T-cell (primary cell): ENCODE measurements around the gene DNAH6. TPM values are rescaled to one million over a fixed set of nuclear protein-coding genes. Genes with fewer than 3 reads are reported as not detected.

Source experiments
- ATAC-seq, 4 experiments: fragments of 200-7000 bp in 3 of 4; fragments of 150-1000 bp in 1 of 4; cut with Tn5 transposase; replicated peaks in 1 of 4; 1 replicate in 3 of 4; 2 replicates in 1 of 4; pipeline ENCODE4 v1.10.0; 2021; ENCODE audit warnings: moderate library complexity in 3 of 4, mild to moderate bottlenecking in 2 of 4, moderate number of reproducible peaks in 1 of 4
- CTCF ChIA-PET, 2 donors: fragments of 300-600 bp; sonication (Branson Sonifier 250); formaldehyde crosslinking; loops; one replicate each; lab custom pipeline; 2022; ENCODE audit warnings: antibody characterized with exemption in 2 of 2; lab: Charles Lee
- POLR2A ChIA-PET, 2 donors: fragments of 300-600 bp; sonication (Branson Sonifier 250); formaldehyde crosslinking; loops; one replicate each; lab custom pipeline; 2022; ENCODE audit warnings: antibody characterized with exemption in 2 of 2; lab: Charles Lee
- DNase-seq, 35 experiments: peaks; one replicate each; pipeline versions ENCODE4 v3.0.0 to v3.0.0-alpha.2; 2013 to 2023
- H3K27ac ChIP-seq: one replicate; pipeline ENCODE4 v1.5.1; 2013; ENCODE audit warnings: low read length
- H3K27me3 ChIP-seq, 2 experiments: replicated peaks in 1 of 2; 1 replicate in 1 of 2; 2 replicates in 1 of 2; pipeline versions ENCODE4 v1.6.1 to v1.7.0; 2013; ENCODE audit warnings: low read length in 1 of 2, mixed read lengths in 1 of 2; ENCODE audit not compliant: control insufficient read depth in 2 of 2, insufficient read depth in 2 of 2; ENCODE audit errors: extremely low read depth in 1 of 2
- H3K36me3 ChIP-seq, 2 donors: 1 replicate in 1 of 2; 2 replicates in 1 of 2; pipeline versions ENCODE4 v1.6.1 to v1.7.0; 2013; ENCODE audit warnings: low read length in 1 of 2; ENCODE audit not compliant: control insufficient read depth in 2 of 2, insufficient read depth in 1 of 2; ENCODE audit errors: extremely low read depth in 1 of 2
- H3K4me1 ChIP-seq, 2 experiments: 1 replicate in 1 of 2; 2 replicates in 1 of 2; pipeline versions ENCODE4 v1.6.1 to v1.7.0; 2013; ENCODE audit warnings: low read length in 2 of 2, mixed read lengths in 1 of 2; ENCODE audit not compliant: insufficient read depth in 2 of 2, control insufficient read depth in 1 of 2; ENCODE audit errors: extremely low read depth in 1 of 2
- H3K4me3 ChIP-seq, 2 donors: 1 replicate in 1 of 2; 2 replicates in 1 of 2; pipeline versions ENCODE4 v1.5.1 to v1.7.0; 2013; ENCODE audit warnings: mild to moderate bottlenecking in 2 of 2, low read length in 1 of 2, moderate library complexity in 1 of 2; ENCODE audit not compliant: control insufficient read depth in 1 of 2; ENCODE audit errors: extremely low read depth in 1 of 2
- H3K9me3 ChIP-seq: 2 replicates; pipeline ENCODE4 v1.7.0; 2013
- H3K27ac Mint-ChIP-seq, 2 donors: one replicate each; pipeline ENCODE4 v1.8.0; 2020 to 2021; ENCODE audit warnings: mild to moderate bottlenecking in 2 of 2, mixed read lengths in 2 of 2
- H3K27me3 Mint-ChIP-seq, 2 donors: one replicate each; pipeline ENCODE4 v1.8.0; 2021 to 2022; ENCODE audit warnings: mixed read lengths in 2 of 2
- H3K36me3 Mint-ChIP-seq: one replicate; pipeline ENCODE4 v1.8.0; 2021; ENCODE audit warnings: mixed read lengths
- H3K4me1 Mint-ChIP-seq, 3 donors: one replicate each; pipeline ENCODE4 v1.8.0; 2020 to 2022; ENCODE audit warnings: mixed read lengths in 3 of 3, mild to moderate bottlenecking in 1 of 3
- H3K4me3 Mint-ChIP-seq, 3 donors: one replicate each; pipeline ENCODE4 v1.8.0; 2020 to 2022; ENCODE audit warnings: mild to moderate bottlenecking in 3 of 3, mixed read lengths in 3 of 3, moderate library complexity in 3 of 3
- H3K9me3 Mint-ChIP-seq, 3 donors: one replicate each; pipeline ENCODE4 v1.8.0; 2020 to 2022; ENCODE audit warnings: mixed read lengths in 3 of 3
- WGBS: methylation state at CpG from one replicate; pipeline ENCODE4 v1.1.5; 2013; ENCODE audit warnings: missing lambda C conversion rate; ENCODE audit not compliant: insufficient coverage; 5-methylcytosine and 5-hydroxymethylcytosine counted together
- total RNA-seq, 35 experiments: library from RNA in 6 of 35; stranded (reverse) in 6 of 35; fragments of 120-200 nt in 1 of 35; gene quantifications; one replicate each; pipeline versions ENCODE4 v1.2.1 to v1.2.4 and lab custom pipeline; 2013 to 2026

Gene DNAH6
- total RNA-seq, 5 donors from 2014 or later (not counting 1 experiment from before 2014, with no cell fraction given): 0.44 to 2.0 (median 1.2) TPM

GRCh38 chr2:84830758-84831500 is 314.6 kb downstream of the DNAH6 start:
- POLR2A ChIA-PET: no interaction called here
- H3K27me3 ChIP-seq: no peaks in the 10 kb centered on the region
- ATAC-seq (no peak), DNase-seq (no peak)
- Mint-ChIP-seq H3K9me3 (peaks cover 0 to 7% (median 2%) of the 10 kb centered on the region in 3 donors), H3K27me3 (no peaks in the 10 kb centered on the region), H3K27ac (no peak overlapping the region), H3K4me3 (no peak overlapping the region), H3K4me1 (peaks cover 12 to 30% (median 18%) of the 10 kb centered on the region in 3 donors), H3K36me3 (peaks cover 17% of the 10 kb centered on the region)
- WGBS: 82% methylated on average over 8 of the region's 10 CpGs
- H3K9me3 ChIP-seq: peaks cover under 1% of the 10 kb centered on the region
- H3K27ac ChIP-seq: peak overlapping the region; percentile 30
- CTCF ChIA-PET: interaction anchor here in 1 of 2 donors (0.6 kb wide), 1 partner anchor 32 kb away, joined by 5 read pairs; no protein-coding TSS in a partner anchor
- H3K4me3 ChIP-seq: no peak overlapping the region
- H3K4me1 ChIP-seq: peaks cover 60 to 71% of the 10 kb centered on the region in 2 experiments
- H3K36me3 ChIP-seq: peaks cover 0 to 13% of the 10 kb centered on the region in 2 donors

- Histone ChIP-seq H3K4me1 (peaks cover 57 to 67% of the 10 kb centered on the region in 2 experiments), H3K27ac (peak overlapping the region; percentile 77), H3K27me3 (no peaks in the 10 kb centered on the region), H3K36me3 (peaks cover 0 to 21% of the 10 kb centered on the region in 2 donors), H3K9me3 (peaks cover 2% of the 10 kb centered on the region), H3K4me3 (peak overlapping the region; percentile 23 to 25)
- Mint-ChIP-seq H3K4me1 (peaks cover 26 to 44% (median 36%) of the 10 kb centered on the region in 3 donors), H3K27ac (no peak overlapping the region), H3K36me3 (peaks cover 29% of the 10 kb centered on the region), H3K27me3 (no peaks in the 10 kb centered on the region), H3K4me3 (peak overlapping the region in 2 of 3 donors; percentile 73), H3K9me3 (peaks cover 4 to 18% (median 7%) of the 10 kb centered on the region in 3 donors)
- ChIA-PET CTCF (interaction anchor here in 1 of 2 donors (1.0 kb wide), 1 partner anchor 50 kb away, joined by 3 read pairs; no protein-coding TSS in a partner anchor), POLR2A (no interaction called here)
- ATAC-seq (peak; percentile 55 to 60 (median 58)), DNase-seq (peak in 7 of 35 experiments; percentile 19 to 50 (median 34))
- no CpG with 5 or more reads among the region's 5 CpGs for WGBS
These were observed 316.6 kb downstream of the DNAH6 start for GRCh38 chr2:84832772-84833461.

- ATAC-seq (peak; percentile 44 to 62 (median 49)), DNase-seq (peak in 1 of 35 experiments; percentile 39)
- H3K36me3 Mint-ChIP-seq: peaks cover 33% of the 10 kb centered on the region
- peaks cover 2% of the 10 kb centered on the region for H3K9me3 ChIP-seq
- H3K4me3 Mint-ChIP-seq: peak overlapping the region in 2 of 3 donors; percentile 73
- POLR2A ChIA-PET: interaction anchor here (0.5 to 0.6 kb wide), 2 partner anchors 53 to 175 kb away, joined by 3 read pairs; no protein-coding TSS in a partner anchor
- peaks cover 50 to 62% of the 10 kb centered on the region in 2 experiments for H3K4me1 ChIP-seq
- H3K36me3 ChIP-seq: peaks cover 0 to 27% of the 10 kb centered on the region in 2 donors
- CTCF ChIA-PET: interaction anchor here in 1 of 2 donors (0.8 to 1.0 kb wide), 2 partner anchors 16 to 51 kb away, joined by 3 to 5 read pairs; no protein-coding TSS in a partner anchor
- H3K27ac Mint-ChIP-seq: no peak overlapping the region
- H3K27ac ChIP-seq: peak overlapping the region; percentile 77
- H3K27me3 Mint-ChIP-seq: no peaks in the 10 kb centered on the region
- no peak overlapping the region for H3K4me3 ChIP-seq
- H3K27me3 ChIP-seq: no peaks in the 10 kb centered on the region
- H3K9me3 Mint-ChIP-seq: peaks cover 4 to 18% (median 7%) of the 10 kb centered on the region in 3 donors
- WGBS: 60% methylated on average over 5 of the region's 12 CpGs
- peaks cover 33 to 51% (median 43%) of the 10 kb centered on the region in 3 donors for H3K4me1 Mint-ChIP-seq
These were observed 317.3 kb downstream of the DNAH6 start for GRCh38 chr2:84833481-84834150.

- CTCF ChIA-PET: no interaction called here
- peaks cover 50% of the 10 kb centered on the region for H3K36me3 Mint-ChIP-seq
These were observed 319.9 kb downstream of the DNAH6 start for GRCh38 chr2:84836215-84836614.

GRCh38 chr2:84838434-84839145 is 322.3 kb downstream of the DNAH6 start:
- Histone ChIP-seq H3K27me3 (no peaks in the 10 kb centered on the region), H3K4me1 (peaks cover 50 to 62% of the 10 kb centered on the region in 2 experiments), H3K36me3 (peaks cover 0 to 39% of the 10 kb centered on the region in 2 donors), H3K27ac (peak overlapping the region; percentile 94), H3K9me3 (peaks cover 2% of the 10 kb centered on the region), H3K4me3 (no peak overlapping the region)
- Mint-ChIP-seq H3K36me3 (peaks cover 58% of the 10 kb centered on the region), H3K4me1 (peaks cover 81 to 89% (median 81%) of the 10 kb centered on the region in 3 donors), H3K27ac (peak overlapping the region; percentile 97 to 99), H3K27me3 (no peaks in the 10 kb centered on the region), H3K9me3 (peaks cover 4 to 18% (median 7%) of the 10 kb centered on the region in 3 donors), H3K4me3 (peak overlapping the region in 1 of 3 donors; percentile 72)
- ATAC-seq (no peak), DNase-seq (peak in 1 of 35 experiments; percentile 10)
- CTCF ChIA-PET: interaction anchor here (0.6 to 1.2 kb wide), 4 partner anchors 25 to 777 kb away, joined by 3 to 6 read pairs (median 4); no protein-coding TSS in a partner anchor
- POLR2A ChIA-PET: interaction anchor here in 1 of 2 donors (0.7 to 1.1 kb wide), 2 partner anchors 9 to 10 kb away, joined by 3 to 6 read pairs; no protein-coding TSS in a partner anchor
- no CpG with 5 or more reads among the region's 2 CpGs for WGBS

More at GRCh38 chr2:84836215-84836614, 319.9 kb downstream of the DNAH6 start:
- peaks cover 48 to 59% of the 10 kb centered on the region in 2 experiments for H3K4me1 ChIP-seq
- peak overlapping the region in 1 of 3 donors; percentile 16 for H3K4me3 Mint-ChIP-seq
- H3K9me3 Mint-ChIP-seq: peaks cover 4 to 18% (median 7%) of the 10 kb centered on the region in 3 donors
- no CpG with 5 or more reads among the region's 2 CpGs for WGBS
- DNase-seq (no peak), ATAC-seq (no peak)
- peaks cover 2% of the 10 kb centered on the region for H3K9me3 ChIP-seq
- POLR2A ChIA-PET: no interaction called here
- no peaks in the 10 kb centered on the region for H3K27me3 Mint-ChIP-seq
- peak overlapping the region; percentile 73 to 87 for H3K27ac Mint-ChIP-seq
- peak overlapping the region; percentile 16 for H3K27ac ChIP-seq
- peaks cover 59 to 77% (median 69%) of the 10 kb centered on the region in 3 donors for H3K4me1 Mint-ChIP-seq
- no peaks in the 10 kb centered on the region for H3K27me3 ChIP-seq
- peaks cover 0 to 38% of the 10 kb centered on the region in 2 donors for H3K36me3 ChIP-seq
- no peak overlapping the region for H3K4me3 ChIP-seq
